22Rv1 (cell line): ENCODE results near the gene CC2D2A.

Experiments used
- H3K27ac ChIP-seq: fragments of 450-650 bp; 2 replicates; pipeline ENCODE4 v1.5.1; 2017
- ZFX ChIP-seq: fragments of 450-650 bp; IDR thresholded peaks from 2 replicates; pipeline ENCODE4 v1.6.1; 2017; ENCODE audit warnings: antibody characterized with exemption, borderline replicate concordance
- TF ChIP-seq, protein P1 (sequence below): fragments of 450-650 bp; IDR thresholded peaks from 2 replicates; pipeline ENCODE4 v1.5.1; 2017; ENCODE audit warnings: mild to moderate bottlenecking

The CC2D2A gene

DNA sequence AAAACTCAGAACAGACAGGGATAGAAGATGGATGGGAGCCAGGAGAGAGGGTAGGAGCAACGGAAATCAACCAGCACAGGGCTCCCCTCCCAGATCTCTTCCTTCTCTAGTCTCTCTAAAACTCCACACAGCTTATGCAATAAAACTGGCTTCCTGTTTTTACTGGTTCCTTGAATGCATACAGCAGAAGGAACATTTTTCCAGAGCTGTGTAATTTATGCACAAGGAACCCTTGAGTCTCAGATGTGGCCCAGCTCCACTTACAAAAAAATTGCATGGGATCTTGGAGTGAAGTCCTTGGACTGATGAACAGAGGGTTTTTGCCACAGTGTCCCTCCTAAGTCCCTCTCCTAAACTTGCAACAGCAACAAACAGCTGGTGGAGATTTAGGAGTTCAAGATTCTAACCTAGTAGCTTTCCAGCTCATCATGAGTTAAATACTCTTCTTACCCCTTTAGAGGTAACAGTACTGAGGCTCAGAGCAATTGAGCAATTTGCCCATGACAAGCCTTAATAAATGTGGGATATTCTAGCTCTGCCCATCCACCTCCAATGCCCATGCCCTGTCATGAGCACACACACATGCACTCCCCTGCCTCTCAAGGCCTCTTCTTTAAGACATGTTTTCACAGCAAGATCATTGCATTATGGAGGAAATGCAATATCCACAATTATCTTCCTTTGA, 18.4 kb upstream of the CC2D2A start:
- TF ChIP-seq, protein P1, sequence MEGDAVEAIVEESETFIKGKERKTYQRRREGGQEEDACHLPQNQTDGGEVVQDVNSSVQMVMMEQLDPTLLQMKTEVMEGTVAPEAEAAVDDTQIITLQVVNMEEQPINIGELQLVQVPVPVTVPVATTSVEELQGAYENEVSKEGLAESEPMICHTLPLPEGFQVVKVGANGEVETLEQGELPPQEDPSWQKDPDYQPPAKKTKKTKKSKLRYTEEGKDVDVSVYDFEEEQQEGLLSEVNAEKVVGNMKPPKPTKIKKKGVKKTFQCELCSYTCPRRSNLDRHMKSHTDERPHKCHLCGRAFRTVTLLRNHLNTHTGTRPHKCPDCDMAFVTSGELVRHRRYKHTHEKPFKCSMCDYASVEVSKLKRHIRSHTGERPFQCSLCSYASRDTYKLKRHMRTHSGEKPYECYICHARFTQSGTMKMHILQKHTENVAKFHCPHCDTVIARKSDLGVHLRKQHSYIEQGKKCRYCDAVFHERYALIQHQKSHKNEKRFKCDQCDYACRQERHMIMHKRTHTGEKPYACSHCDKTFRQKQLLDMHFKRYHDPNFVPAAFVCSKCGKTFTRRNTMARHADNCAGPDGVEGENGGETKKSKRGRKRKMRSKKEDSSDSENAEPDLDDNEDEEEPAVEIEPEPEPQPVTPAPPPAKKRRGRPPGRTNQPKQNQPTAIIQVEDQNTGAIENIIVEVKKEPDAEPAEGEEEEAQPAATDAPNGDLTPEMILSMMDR: no peak
- TF ChIP-seq ZFX: no peak
- H3K27ac ChIP-seq: no peak overlapping the region

DNA sequence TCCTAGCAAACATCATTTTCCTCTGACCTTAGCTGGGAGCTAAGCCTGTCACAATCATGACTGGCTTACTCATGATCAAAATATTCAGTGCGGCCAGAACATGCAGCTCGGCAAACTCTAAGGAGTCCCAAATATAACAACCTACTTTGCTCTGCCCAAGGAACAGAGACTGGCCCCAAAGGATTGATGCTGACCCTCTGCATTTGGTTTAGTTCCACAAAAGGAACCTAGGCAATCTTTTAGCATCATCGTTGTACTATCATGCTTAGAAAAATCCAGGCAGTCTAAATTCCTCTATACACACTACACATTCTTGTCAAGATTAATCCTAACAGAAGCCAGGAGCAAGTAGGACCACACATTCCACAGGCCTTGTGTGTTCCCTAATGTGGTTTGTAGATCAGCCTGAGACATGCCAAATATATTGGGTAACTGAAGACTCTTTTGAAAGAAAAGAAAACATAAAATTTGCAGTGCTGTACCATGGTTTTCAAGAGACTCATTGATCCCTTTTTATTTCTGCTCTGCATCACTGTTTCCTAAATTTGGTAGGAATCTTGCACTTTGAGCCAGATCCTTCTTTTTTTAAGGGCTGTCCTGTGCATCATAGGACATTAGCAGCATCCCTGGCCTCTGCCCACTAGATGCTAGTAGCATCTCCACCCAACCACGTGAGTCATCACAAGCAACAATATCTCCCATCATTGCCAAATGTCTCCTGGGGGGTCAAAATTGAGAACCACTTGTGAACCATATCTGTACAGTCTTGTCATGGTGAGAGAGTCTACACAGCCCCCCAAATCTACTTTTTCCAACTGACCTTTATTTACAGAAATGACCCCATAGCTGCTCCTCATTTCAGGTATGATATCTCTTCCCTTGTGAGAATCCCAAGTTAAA, 17.6 kb upstream of the CC2D2A start:
- TF ChIP-seq ZFX: no peak
- TF ChIP-seq, protein P1: no peak
- no peak overlapping the region for H3K27ac ChIP-seq

DNA sequence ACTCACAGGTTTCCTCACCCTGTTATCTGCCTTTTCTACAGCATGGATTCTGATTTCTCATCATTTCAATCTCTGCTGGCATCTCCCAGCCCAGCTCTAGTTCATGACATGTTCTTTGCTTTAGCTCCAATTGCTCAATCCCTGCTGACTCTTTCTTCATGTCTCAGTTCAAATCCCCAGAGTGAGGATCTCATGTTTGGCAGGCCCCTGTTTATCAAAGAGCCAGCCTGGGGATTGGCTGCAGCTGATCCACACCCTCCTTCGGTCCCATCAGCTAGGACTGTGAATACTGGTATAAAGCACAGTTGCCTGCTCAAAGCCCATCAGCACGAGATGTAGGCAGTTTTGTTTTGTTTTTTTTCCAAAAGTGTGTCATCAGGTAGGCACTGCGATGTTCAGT, 14.4 kb upstream of the CC2D2A start:
- TF ChIP-seq, protein P1: no peak
- TF ChIP-seq ZFX: no peak
- no peak overlapping the region for H3K27ac ChIP-seq

DNA sequence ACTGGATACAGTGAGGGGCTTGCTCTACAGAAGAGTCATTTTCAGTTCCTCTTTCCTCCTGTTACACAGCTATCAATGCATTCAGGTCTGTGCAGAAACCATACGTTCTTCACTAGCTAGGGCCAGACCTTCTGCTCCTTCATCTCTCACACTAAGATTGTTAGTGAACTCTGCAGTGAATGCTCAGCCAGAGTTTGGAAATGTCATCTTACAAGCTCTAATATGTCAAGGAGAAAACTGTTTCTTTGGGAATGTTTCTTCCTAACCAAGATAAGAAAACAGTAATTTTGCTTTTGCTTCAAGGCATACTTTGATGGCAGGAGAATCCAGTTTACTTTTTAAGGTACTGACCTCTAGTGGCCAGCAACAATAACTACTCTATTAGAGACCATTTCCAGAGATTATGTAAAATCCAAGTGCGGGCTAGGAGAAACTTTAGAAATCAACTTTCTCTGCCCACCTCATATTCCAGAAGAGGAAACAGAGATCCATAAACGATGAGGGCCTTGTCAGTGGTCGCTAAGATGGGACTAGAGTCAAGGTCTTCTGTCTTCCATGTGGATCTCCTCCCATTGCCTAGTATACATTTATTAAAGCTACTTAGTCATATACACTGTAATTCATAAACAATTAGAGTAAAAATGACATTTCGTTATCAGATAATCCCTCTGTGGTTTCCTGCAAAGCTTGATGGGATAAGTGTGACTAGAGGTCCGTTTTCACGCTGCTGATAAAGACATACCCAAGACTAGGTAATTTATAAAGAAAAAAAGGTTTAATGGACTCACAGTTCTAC, 12.1 kb upstream of the CC2D2A start:
- TF ChIP-seq ZFX: no peak
- TF ChIP-seq, protein P1: peak; percentile 81
- H3K27ac ChIP-seq: no peak overlapping the region

DNA sequence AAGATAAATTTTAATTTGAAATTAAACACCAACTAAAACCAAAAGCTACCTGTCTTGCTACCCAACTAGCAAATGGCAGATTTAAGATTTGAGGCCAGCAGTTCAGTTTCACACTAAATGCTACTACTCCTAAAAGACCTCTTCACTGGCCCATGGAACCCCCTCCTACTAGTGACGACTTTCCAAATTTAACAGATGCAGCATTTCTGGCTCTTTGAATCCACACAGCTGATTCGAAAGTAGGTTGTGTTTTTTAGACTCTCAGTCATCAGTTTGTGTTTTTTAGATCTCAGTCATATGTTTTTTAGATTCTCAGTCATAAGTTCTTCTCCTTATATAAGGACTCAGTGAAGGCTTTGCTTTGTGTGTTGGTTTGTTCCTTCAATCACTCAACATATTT, 11.1 kb upstream of the CC2D2A start:
- TF ChIP-seq, protein P1: no peak
- no peak for TF ChIP-seq ZFX
- H3K27ac ChIP-seq: no peak overlapping the region

DNA sequence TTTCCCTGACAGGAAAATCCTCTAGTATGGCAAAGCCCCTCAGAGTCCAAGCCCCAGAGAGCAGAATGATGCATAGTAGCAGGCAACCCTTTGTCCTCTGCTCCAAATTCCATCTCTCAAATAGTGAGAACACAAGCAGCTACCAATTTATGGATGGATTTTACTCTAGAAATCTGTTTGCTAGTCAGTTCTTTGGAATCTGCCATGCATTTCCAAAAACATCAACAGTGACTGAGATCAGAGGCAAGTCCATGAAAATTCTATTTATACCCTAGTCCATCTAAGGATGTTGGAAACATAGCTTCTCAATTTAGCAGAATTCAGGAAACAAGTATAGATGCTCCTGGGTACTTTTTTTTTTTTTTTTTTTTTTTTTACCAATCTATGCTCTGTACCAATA, 10.0 kb upstream of the CC2D2A start:
- H3K27ac ChIP-seq: no peak overlapping the region
- TF ChIP-seq, protein P1: no peak
- no peak for TF ChIP-seq ZFX
